ENCODE results near the gene SEPTIN14. TPM values are rescaled to one million over a fixed set of nuclear protein-coding genes. Genes with fewer than 3 reads are reported as not detected.
"Not testable (repeated sequence)": the region's sequence is repeated elsewhere in the genome, so short reads cannot be mapped to it uniquely, and the experiment has no call there.

The SEPTIN14 gene
- total RNA-seq, 1 experiment from 2014 or later, result not detected

DNA sequence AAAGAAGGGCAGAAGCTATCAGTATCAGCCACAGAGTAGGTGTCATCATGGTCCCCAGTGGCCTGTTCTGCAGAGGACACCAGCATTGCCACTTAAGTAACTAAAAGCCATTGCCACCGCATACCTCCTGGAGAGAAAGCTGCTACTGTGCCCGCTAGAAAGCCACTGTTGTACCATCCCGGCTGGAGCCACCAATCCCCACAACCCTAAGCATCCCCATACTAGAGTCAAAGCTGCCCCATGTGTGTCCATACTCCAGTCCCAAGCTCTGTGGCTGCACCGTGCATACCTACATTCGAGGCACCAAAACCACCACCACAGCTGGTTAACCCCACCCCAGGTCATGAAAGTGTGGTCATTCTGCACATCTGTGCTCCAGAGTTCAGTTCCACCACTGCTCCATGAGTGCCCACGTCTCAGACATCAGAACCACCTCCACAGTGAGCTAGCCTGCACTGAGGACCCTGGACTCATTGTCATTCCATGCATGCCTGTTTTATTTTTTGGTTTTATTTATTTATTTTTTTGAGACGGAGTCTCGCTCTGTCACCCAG is 9.5 kb upstream of the SEPTIN14 start:
- Histone ChIP-seq H2AK5ac (ENCODE audit: insufficient read length, low read length) (no peak overlapping the region), H3T11ph (ENCODE audit: low read length) (no peak overlapping the region), H4K8ac (replicated peaks; ENCODE audit: insufficient read length, low read depth, low read length) (no peak overlapping the region), H4K20me1 (ENCODE audit: control insufficient read depth, insufficient read depth, insufficient read length) (no peaks in the 10 kb centered on the region), H3K79me2 (ENCODE audit: insufficient read depth, low read length) (no peaks in the 10 kb centered on the region), H3K27ac (ENCODE audit: insufficient read length, low read depth, low read length) (no peak overlapping the region), H3K9me3 (ENCODE audit: control insufficient read depth, low read depth, low read length) (no peaks in the 10 kb centered on the region), H2BK15ac (ENCODE audit: low read depth, low read length) (no peak overlapping the region), H2BK12ac (ENCODE audit: insufficient read length, low read depth, low read length) (no peak overlapping the region), H3K23me2 (ENCODE audit: insufficient read length, low read depth, low read length, poor library complexity, severe bottlenecking) (no peaks in the 10 kb centered on the region), H4K91ac (ENCODE audit: insufficient read length, low read depth, low read length) (no peak overlapping the region), H3K4me1 (ENCODE audit: insufficient read depth, low read length) (no peaks in the 10 kb centered on the region), H2BK20ac (ENCODE audit: low read depth, low read length, poor library complexity, severe bottlenecking) (no peak overlapping the region), H3K9ac (ENCODE audit: extremely low read depth, insufficient read length, low read length) (no peak overlapping the region), H3K79me1 (ENCODE audit: insufficient read depth, low read depth, low read length, poor library complexity, severe bottlenecking) (no peaks in the 10 kb centered on the region), H2AFZ (ENCODE audit: low read length) (no peak overlapping the region), H3K4me2 (ENCODE audit: insufficient read depth, insufficient read length, low read length) (no peak overlapping the region), H4K5ac (ENCODE audit: insufficient read length, low read depth, low read length) (no peak overlapping the region), H2BK120ac (ENCODE audit: low read depth, low read length, poor library complexity, severe bottlenecking) (no peak overlapping the region), H3K56ac (ENCODE audit: insufficient read length, low read depth, low read length) (no peak overlapping the region), H3K14ac (ENCODE audit: insufficient read depth, low read length) (no peak overlapping the region), H3K4ac (ENCODE audit: low read depth, low read length) (no peak overlapping the region), H3K23ac (ENCODE audit: insufficient read length, low read depth, low read length) (no peak overlapping the region), H2BK5ac (ENCODE audit: insufficient read length, low read length) (no peak overlapping the region), H3K18ac (ENCODE audit: insufficient read length, low read depth, low read length) (no peak overlapping the region), H3K27me3 (ENCODE audit: insufficient read depth, low read length) (no peaks in the 10 kb centered on the region)
- Mint-ChIP-seq H3K27me3 (ENCODE audit: low read depth) (no peaks in the 10 kb centered on the region; the same call in none of the 2 replicates), H3K36me3 (ENCODE audit: insufficient read depth in 1 of 3, low read depth in 3 of 3) (peaks cover 3 to 6% (median 4%) of the 10 kb centered on the region in 3 experiments; a peak in 5 of 7 replicates), H3K27ac (no peak overlapping the region), H3K9me3 (peaks cover 45 to 92% of the 10 kb centered on the region in 2 experiments), H3K4me3 (no peak overlapping the region), H3K4me1 (no peaks in the 10 kb centered on the region)
- DNase-seq, result no peak
- TF ChIP-seq, protein P1, sequence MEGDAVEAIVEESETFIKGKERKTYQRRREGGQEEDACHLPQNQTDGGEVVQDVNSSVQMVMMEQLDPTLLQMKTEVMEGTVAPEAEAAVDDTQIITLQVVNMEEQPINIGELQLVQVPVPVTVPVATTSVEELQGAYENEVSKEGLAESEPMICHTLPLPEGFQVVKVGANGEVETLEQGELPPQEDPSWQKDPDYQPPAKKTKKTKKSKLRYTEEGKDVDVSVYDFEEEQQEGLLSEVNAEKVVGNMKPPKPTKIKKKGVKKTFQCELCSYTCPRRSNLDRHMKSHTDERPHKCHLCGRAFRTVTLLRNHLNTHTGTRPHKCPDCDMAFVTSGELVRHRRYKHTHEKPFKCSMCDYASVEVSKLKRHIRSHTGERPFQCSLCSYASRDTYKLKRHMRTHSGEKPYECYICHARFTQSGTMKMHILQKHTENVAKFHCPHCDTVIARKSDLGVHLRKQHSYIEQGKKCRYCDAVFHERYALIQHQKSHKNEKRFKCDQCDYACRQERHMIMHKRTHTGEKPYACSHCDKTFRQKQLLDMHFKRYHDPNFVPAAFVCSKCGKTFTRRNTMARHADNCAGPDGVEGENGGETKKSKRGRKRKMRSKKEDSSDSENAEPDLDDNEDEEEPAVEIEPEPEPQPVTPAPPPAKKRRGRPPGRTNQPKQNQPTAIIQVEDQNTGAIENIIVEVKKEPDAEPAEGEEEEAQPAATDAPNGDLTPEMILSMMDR (conservative IDR thresholded peaks at IDR 0.05), result no peak
- WGBS (ENCODE audit: extremely low coverage, insufficient read length, low lambda C conversion rate), result no CpG with 5 or more reads among the region's 8 CpGs

- not testable (repeated sequence) for H2BK20ac ChIP-seq (ENCODE audit: low read depth, low read length, poor library complexity, severe bottlenecking); H3K9me3 ChIP-seq (ENCODE audit: control insufficient read depth, low read depth, low read length); H2BK12ac ChIP-seq (ENCODE audit: insufficient read length, low read depth, low read length); H4K8ac ChIP-seq (replicated peaks; ENCODE audit: insufficient read length, low read depth, low read length); H3K27ac Mint-ChIP-seq; DNase-seq; H3K23me2 ChIP-seq (ENCODE audit: insufficient read length, low read depth, low read length, poor library complexity, severe bottlenecking); H3K4me2 ChIP-seq (ENCODE audit: insufficient read depth, insufficient read length, low read length); H3K27ac ChIP-seq (ENCODE audit: insufficient read length, low read depth, low read length); H3K4me1 ChIP-seq (ENCODE audit: insufficient read depth, low read length); H4K5ac ChIP-seq (ENCODE audit: insufficient read length, low read depth, low read length); H2AFZ ChIP-seq (ENCODE audit: low read length); H3T11ph ChIP-seq (ENCODE audit: low read length); H3K9ac ChIP-seq (ENCODE audit: extremely low read depth, insufficient read length, low read length); H2BK15ac ChIP-seq (ENCODE audit: low read depth, low read length); H3K4me3 Mint-ChIP-seq; H2BK120ac ChIP-seq (ENCODE audit: low read depth, low read length, poor library complexity, severe bottlenecking); H2AK5ac ChIP-seq (ENCODE audit: insufficient read length, low read length); H4K20me1 ChIP-seq (ENCODE audit: control insufficient read depth, insufficient read depth, insufficient read length); H3K27me3 Mint-ChIP-seq (ENCODE audit: low read depth); H2BK5ac ChIP-seq (ENCODE audit: insufficient read length, low read length); H3K4ac ChIP-seq (ENCODE audit: low read depth, low read length); H3K14ac ChIP-seq (ENCODE audit: insufficient read depth, low read length); H3K79me1 ChIP-seq (ENCODE audit: insufficient read depth, low read depth, low read length, poor library complexity, severe bottlenecking); H3K23ac ChIP-seq (ENCODE audit: insufficient read length, low read depth, low read length); H4K91ac ChIP-seq (ENCODE audit: insufficient read length, low read depth, low read length); H3K27me3 ChIP-seq (ENCODE audit: insufficient read depth, low read length); H3K18ac ChIP-seq (ENCODE audit: insufficient read length, low read depth, low read length); H3K79me2 ChIP-seq (ENCODE audit: insufficient read depth, low read length); H3K56ac ChIP-seq (ENCODE audit: insufficient read length, low read depth, low read length); H3K36me3 Mint-ChIP-seq (ENCODE audit: insufficient read depth in 1 of 3, low read depth in 3 of 3); H3K4me1 Mint-ChIP-seq
- no CpG with 5 or more reads among the region's 7 CpGs for WGBS (ENCODE audit: extremely low coverage, insufficient read length, low lambda C conversion rate)
- H3K9me3 Mint-ChIP-seq, result peaks cover 52 to 85% of the 10 kb centered on the region in 2 experiments
Measured at GRCh38 chr7:55868989-55869388, 6.4 kb upstream of the SEPTIN14 start.
